Activated CD8-positive, alpha-beta memory T cell treated with anti-CD3 and anti-CD28 coated beads, Interleukin-2, amount 10 ng/mL, durations not matched to agents 7 days and 5 days (primary cell): ENCODE measurements around the gene KCNJ14. TPM values are rescaled to one million over a fixed set of nuclear protein-coding genes. Genes with fewer than 3 reads are reported as not detected.
"Not testable (repeated sequence)": the region's sequence is repeated elsewhere in the genome, so short reads cannot be mapped to it uniquely, and the experiment has no call there.

Experiments
- ATAC-seq: fragments of 150-1000 bp; cut with Tn5 transposase; one replicate; pipeline ENCODE4 v1.10.0; 2021; ENCODE audit warnings: moderate library complexity
- CTCF ChIA-PET: fragments of 350-600 bp; sonication (Branson Sonifier 250); formaldehyde crosslinking; loops from one replicate; lab custom pipeline; 2021; ENCODE audit warnings: antibody characterized with exemption; lab: Charles Lee
- DNase-seq: peaks from one replicate; pipeline ENCODE4 v3.0.0-alpha.2; 2020
- H3K27ac Mint-ChIP-seq: one replicate; pipeline ENCODE4 v1.8.0; 2021; ENCODE audit warnings: mild to moderate bottlenecking, mixed read lengths
- H3K27me3 Mint-ChIP-seq: one replicate; pipeline ENCODE4 v1.8.0; 2021; ENCODE audit warnings: mixed read lengths
- H3K36me3 Mint-ChIP-seq: one replicate; pipeline ENCODE4 v1.8.0; 2021; ENCODE audit warnings: mild to moderate bottlenecking, mixed read lengths
- H3K4me1 Mint-ChIP-seq: one replicate; pipeline ENCODE4 v1.8.0; 2021; ENCODE audit warnings: mixed read lengths
- H3K4me3 Mint-ChIP-seq: one replicate; pipeline ENCODE4 v1.8.0; 2021; ENCODE audit warnings: mild to moderate bottlenecking, moderate library complexity, mixed read lengths
- H3K9me3 Mint-ChIP-seq: one replicate; pipeline ENCODE4 v1.8.0; 2022; ENCODE audit warnings: low read depth, mixed read lengths
- total RNA-seq, 2 experiments: library from RNA; stranded (reverse); gene quantifications; one replicate each; pipeline ENCODE4 v1.2.3, GENCODE V29; 2021

Gene KCNJ14
- total RNA-seq, 2 experiments from 2014 or later = 0.85 to 1.5 TPM

DNA sequence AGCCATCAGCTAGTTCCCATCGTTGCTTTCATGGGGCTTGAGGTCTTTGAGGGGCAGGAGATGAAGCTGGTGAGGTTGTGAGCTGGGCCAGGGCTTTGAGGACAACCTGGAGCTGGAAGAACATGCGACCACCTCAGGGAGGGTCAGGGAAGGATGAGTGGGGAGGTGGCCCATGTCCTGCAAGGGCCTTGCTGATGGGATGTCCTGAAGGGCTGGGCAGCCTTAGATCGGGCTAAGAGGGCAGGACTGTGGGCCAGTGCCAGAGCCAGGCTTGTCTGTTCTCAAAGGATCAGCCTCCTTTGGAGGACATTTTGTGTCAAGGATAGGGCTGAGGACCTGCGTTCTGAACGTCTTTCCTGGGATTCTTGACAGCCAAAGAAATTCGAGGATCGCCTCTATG, 24.3 kb downstream of the KCNJ14 start:
- Mint-ChIP-seq H3K9me3 (no peaks in the 10 kb centered on the region), H3K4me1 (peaks cover 15% of the 10 kb centered on the region), H3K27ac (peak overlapping the region; percentile 23), H3K36me3 (no peaks in the 10 kb centered on the region), H3K27me3 (no peaks in the 10 kb centered on the region), H3K4me3 (no peak overlapping the region)
- CTCF ChIA-PET = interaction anchor here (0.6 to 4.4 kb wide), 4 partner anchors 10 to 165 kb away, joined by 3 to 36 read pairs (median 4); partner anchors contain the start of gene KDELR1
- DNase-seq (no peak), ATAC-seq (no peak)

GRCh38 chr19:48480183-48480557, 24.8 kb downstream of the KCNJ14 start:
- Mint-ChIP-seq H3K36me3 (no peaks in the 10 kb centered on the region), H3K27ac (no peak overlapping the region), H3K4me3 (peak overlapping the region; percentile 64), H3K9me3 (no peaks in the 10 kb centered on the region), H3K27me3 (no peaks in the 10 kb centered on the region), H3K4me1 (peaks cover 15% of the 10 kb centered on the region)
- CTCF ChIA-PET = interaction anchor here (0.6 to 4.4 kb wide), 4 partner anchors 10 to 166 kb away, joined by 3 to 36 read pairs (median 4); partner anchors contain the start of gene KDELR1
- DNase-seq (no peak), ATAC-seq (peak; percentile 43)

- Mint-ChIP-seq H3K27me3 (no peaks in the 10 kb centered on the region), H3K27ac (peak overlapping the region; percentile 78), H3K4me1 (peaks cover 15% of the 10 kb centered on the region), H3K4me3 (peak overlapping the region; percentile 64), H3K36me3 (no peaks in the 10 kb centered on the region), H3K9me3 (no peaks in the 10 kb centered on the region)
- ATAC-seq (peak; percentile 87), DNase-seq (peak; percentile 77)
- CTCF ChIA-PET = interaction anchor here (0.7 to 4.4 kb wide), 5 partner anchors 9 to 104 kb away, joined by 3 to 36 read pairs (median 4); partner anchors contain the start of gene KDELR1
These were observed 25.5 kb downstream of the KCNJ14 start for GRCh38 chr19:48480558-48481500.

GRCh38 chr19:48481846-48482639, 26.7 kb downstream of the KCNJ14 start:
- DNase-seq (no peak), ATAC-seq (no peak)
- Mint-ChIP-seq H3K9me3 (no peaks in the 10 kb centered on the region), H3K27ac (peak overlapping the region; percentile 51), H3K27me3 (no peaks in the 10 kb centered on the region), H3K4me3 (no peak overlapping the region), H3K36me3 (no peaks in the 10 kb centered on the region), H3K4me1 (peaks cover 15% of the 10 kb centered on the region)
- CTCF ChIA-PET = interaction anchor here (1.0 to 4.4 kb wide), 3 partner anchors 8 to 102 kb away, joined by 3 to 36 read pairs (median 4); no protein-coding TSS in a partner anchor

DNA sequence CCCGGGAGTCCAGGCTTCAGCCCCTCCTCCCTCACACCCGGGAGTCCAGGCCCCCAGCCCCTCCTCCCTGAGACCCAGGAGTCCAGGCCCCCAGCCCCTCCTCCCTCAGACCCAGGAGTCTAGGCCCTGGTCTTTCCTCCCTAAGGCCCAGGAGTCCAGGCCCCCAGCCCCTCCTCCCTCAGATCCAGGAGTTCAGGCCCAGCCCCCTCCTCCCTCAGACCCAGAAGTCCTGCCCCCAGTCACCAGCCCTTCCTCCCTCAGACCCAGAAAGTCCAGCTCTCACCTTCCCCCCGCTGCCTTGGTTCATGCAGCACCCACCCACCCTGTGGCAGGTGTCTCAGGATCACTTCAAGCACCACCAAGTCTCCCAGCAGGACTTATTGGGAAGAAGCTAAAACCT, 27.9 kb downstream of the KCNJ14 start:
- peaks cover 15% of the 10 kb centered on the region for H3K4me1 Mint-ChIP-seq

DNA sequence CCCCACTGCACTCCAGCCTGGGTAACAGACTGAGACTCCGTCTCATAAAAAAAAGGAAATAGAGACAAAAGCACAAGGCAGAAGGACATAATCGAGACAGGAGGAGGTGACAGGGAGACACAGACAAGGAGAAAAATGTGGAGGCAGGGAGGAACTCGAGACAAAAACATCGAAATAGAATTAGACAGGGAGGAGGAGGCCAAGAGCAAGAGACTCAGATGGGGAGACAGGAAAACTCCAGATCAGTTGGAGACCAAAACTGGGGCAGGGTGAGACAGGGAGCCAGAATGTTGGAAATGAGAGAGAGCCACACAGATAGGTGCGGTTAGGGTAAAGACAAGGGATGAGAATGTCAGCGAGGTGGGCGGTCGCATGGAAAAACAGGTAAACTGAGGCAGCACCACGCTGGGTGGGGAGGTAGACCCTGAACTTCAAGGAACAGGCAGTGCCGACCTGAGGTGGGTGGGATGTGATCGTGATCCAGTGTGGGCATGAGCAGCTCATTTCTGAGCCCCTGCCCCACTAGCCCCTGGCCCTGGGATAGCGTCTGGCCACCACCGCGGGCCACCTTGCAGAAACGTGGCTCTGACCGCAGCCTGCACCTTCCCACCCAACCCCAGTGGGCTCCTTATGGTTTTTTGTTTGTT, 29.0 kb downstream of the KCNJ14 start:
- H3K27ac Mint-ChIP-seq = no peak overlapping the region
- no peak for ATAC-seq
- CTCF ChIA-PET = no interaction called here
- H3K9me3 Mint-ChIP-seq = no peaks in the 10 kb centered on the region
- DNase-seq = no peak
- H3K4me3 Mint-ChIP-seq = no peak overlapping the region
- no peaks in the 10 kb centered on the region for H3K36me3 Mint-ChIP-seq
- peaks cover 15% of the 10 kb centered on the region for H3K4me1 Mint-ChIP-seq
- H3K27me3 Mint-ChIP-seq = no peaks in the 10 kb centered on the region

More for the DNA sequence above, 27.9 kb downstream of the KCNJ14 start:
- Mint-ChIP-seq H3K9me3 (no peaks in the 10 kb centered on the region), H3K36me3 (no peaks in the 10 kb centered on the region), H3K4me3 (no peak overlapping the region), H3K27ac (no peak overlapping the region), H3K27me3 (no peaks in the 10 kb centered on the region)
- no peak for DNase-seq
- CTCF ChIA-PET = no interaction called here
- ATAC-seq = no peak

- Mint-ChIP-seq H3K9me3 (no peaks in the 10 kb centered on the region), H3K27me3 (peaks cover 3% of the 10 kb centered on the region), H3K27ac (no peak overlapping the region), H3K36me3 (no peaks in the 10 kb centered on the region), H3K4me3 (no peak overlapping the region), H3K4me1 (peaks cover 14% of the 10 kb centered on the region)
- no peak for ATAC-seq
- no peak for DNase-seq
- CTCF ChIA-PET = no interaction called here
These were observed 29.7 kb downstream of the KCNJ14 start for GRCh38 chr19:48484931-48485612.

DNA sequence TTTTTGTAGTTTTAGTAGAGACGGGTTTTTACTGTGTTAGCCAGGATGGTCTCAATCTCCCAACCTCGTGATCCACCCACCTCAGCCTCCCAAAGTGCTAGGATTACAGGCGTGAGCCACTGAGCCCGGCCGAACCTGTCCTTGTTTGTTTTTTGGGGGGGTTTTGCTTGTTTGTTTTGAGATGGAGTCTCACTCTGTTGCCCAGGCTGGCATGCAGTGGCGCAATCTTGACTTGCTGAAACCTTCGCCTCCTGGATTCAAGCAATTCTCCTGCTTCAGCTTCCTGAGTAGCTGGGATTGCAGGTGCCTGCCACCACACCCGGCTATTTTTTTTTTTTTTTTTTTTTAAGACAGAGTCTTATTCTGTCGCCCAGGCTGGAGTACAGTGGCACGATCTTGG, 31.3 kb downstream of the KCNJ14 start:
- not testable (repeated sequence) for H3K27ac Mint-ChIP-seq, H3K4me3 Mint-ChIP-seq, DNase-seq, H3K36me3 Mint-ChIP-seq, ATAC-seq, H3K9me3 Mint-ChIP-seq
- H3K27me3 Mint-ChIP-seq = peaks cover 14% of the 10 kb centered on the region
- peaks cover 12% of the 10 kb centered on the region for H3K4me1 Mint-ChIP-seq
- CTCF ChIA-PET = interaction anchor here (1.3 to 1.8 kb wide), 2 partner anchors 95 to 103 kb away, joined by 4 to 6 read pairs; partner anchors contain the start of gene KDELR1

- DNase-seq (no peak), ATAC-seq (no peak)
- H3K4me1 Mint-ChIP-seq = peaks cover 17% of the 10 kb centered on the region
- no peak overlapping the region for H3K27ac Mint-ChIP-seq
- no peaks in the 10 kb centered on the region for H3K9me3 Mint-ChIP-seq
- peaks cover 22% of the 10 kb centered on the region for H3K27me3 Mint-ChIP-seq
- H3K4me3 Mint-ChIP-seq = no peak overlapping the region
- CTCF ChIA-PET = interaction anchor here (0.7 to 4.9 kb wide), 5 partner anchors 96 to 173 kb away, joined by 3 to 72 read pairs (median 4); partner anchors contain the start of gene KDELR1
- H3K36me3 Mint-ChIP-seq = no peaks in the 10 kb centered on the region
These were observed 32.2 kb downstream of the KCNJ14 start for GRCh38 chr19:48487544-48487943.

DNA sequence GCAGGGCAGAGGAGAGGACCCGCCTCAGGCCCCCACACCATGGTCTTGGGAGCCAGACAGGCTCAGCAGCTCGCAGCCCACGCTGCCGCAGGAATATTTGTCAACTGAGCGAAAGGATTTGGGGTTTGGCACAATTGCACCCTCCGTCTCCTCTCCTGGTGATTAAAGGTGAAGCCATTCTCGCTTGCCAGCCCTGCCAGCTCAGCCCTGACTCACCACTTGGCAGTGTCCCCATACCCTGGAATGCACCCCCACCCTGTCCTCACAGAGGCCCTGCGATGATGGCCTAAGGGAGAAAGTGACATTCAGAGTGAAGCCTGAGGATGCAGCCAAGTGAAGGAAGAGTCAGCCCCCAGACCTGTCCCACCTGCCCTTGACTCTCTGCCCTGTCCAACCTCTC, 32.6 kb downstream of the KCNJ14 start:
- H3K36me3 Mint-ChIP-seq = no peaks in the 10 kb centered on the region
- DNase-seq (no peak), ATAC-seq (no peak)
- no peak overlapping the region for H3K4me3 Mint-ChIP-seq
- no peaks in the 10 kb centered on the region for H3K9me3 Mint-ChIP-seq
- H3K27me3 Mint-ChIP-seq = peaks cover 26% of the 10 kb centered on the region
- CTCF ChIA-PET = interaction anchor here (0.7 to 4.9 kb wide), 7 partner anchors 97 to 174 kb away, joined by 3 to 72 read pairs (median 6); partner anchors contain the start of gene KDELR1
- peaks cover 20% of the 10 kb centered on the region for H3K4me1 Mint-ChIP-seq
- no peak overlapping the region for H3K27ac Mint-ChIP-seq

GRCh38 chr19:48488478-48488877, 33.1 kb downstream of the KCNJ14 start:
- not testable (repeated sequence) for H3K9me3 Mint-ChIP-seq, ATAC-seq, H3K36me3 Mint-ChIP-seq, H3K27ac Mint-ChIP-seq, DNase-seq, H3K4me3 Mint-ChIP-seq
- H3K4me1 Mint-ChIP-seq = peaks cover 20% of the 10 kb centered on the region
- CTCF ChIA-PET = interaction anchor here (1.4 to 4.9 kb wide), 7 partner anchors 8 to 120 kb away, joined by 4 to 72 read pairs (median 16); partner anchors contain the start of gene KDELR1
- peaks cover 26% of the 10 kb centered on the region for H3K27me3 Mint-ChIP-seq

DNA sequence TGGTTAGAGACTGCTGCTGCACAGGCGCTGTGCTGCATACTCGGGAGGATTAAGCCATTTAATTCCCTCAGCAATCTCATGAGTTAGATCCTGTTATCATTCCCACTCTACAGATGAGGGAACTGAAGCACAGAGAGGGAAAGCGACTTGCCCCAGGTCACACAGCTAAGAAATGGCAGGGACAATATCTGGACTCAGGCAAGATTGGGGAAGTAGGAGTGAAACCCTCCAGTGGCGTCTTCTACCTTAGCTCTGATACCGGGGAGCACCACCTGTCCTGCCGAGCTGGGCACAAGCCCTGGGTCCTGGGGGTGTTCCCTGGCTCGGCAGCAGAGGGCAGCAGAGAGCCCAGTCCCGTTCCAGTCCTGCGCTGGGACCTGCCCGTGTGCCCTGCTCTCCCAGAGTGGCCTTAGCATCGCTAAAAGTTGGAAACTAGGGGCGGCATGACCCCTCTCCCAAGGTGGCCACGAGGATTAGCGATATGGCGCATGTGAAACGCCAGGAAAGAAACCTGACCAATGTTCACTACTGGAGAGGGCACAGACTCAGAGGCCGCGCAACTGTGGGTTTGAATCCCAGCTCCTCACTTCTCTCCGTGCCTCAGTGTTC, 34.3 kb downstream of the KCNJ14 start:
- Mint-ChIP-seq H3K9me3 (no peaks in the 10 kb centered on the region), H3K27me3 (peaks cover 33% of the 10 kb centered on the region), H3K36me3 (no peaks in the 10 kb centered on the region), H3K27ac (no peak overlapping the region), H3K4me3 (no peak overlapping the region), H3K4me1 (peaks cover 23% of the 10 kb centered on the region)
- DNase-seq = peak; percentile 86
- ATAC-seq = peak; percentile 42
- CTCF ChIA-PET = interaction anchor here (0.7 to 4.9 kb wide), 30 partner anchors 10 to 217 kb away, joined by 3 to 72 read pairs (median 5); partner anchors contain the start of genes KDELR1, SYNGR4 and TMEM143
